Activated CD4-positive, alpha-beta T cell treated with anti-CD3 and anti-CD28 coated beads for 36 hours (primary cell): Measurements from ENCODE around the gene WDR31. TPM values are rescaled to one million over a fixed set of nuclear protein-coding genes. Genes with fewer than 3 reads are reported as not detected.
A peak's percentile ranks its signal among the peaks of the same experiment; 100 is the strongest.

ENCODE experiments used
- ATAC-seq: fragments of 200-7000 bp; cut with Tn5 transposase; one replicate; pipeline ENCODE4 v1.10.0; 2021; ENCODE audit warnings: mild to moderate bottlenecking, moderate library complexity
- CTCF ChIA-PET: fragments of 350-600 bp; sonication (Branson Sonifier 250); formaldehyde crosslinking; loops from one replicate; lab custom pipeline; 2021; ENCODE audit warnings: antibody characterized with exemption; lab: Charles Lee
- POLR2A ChIA-PET: fragments of 350-600 bp; sonication (Branson Sonifier 250); formaldehyde crosslinking; loops from one replicate; lab custom pipeline; 2021; ENCODE audit warnings: antibody characterized with exemption, inconsistent platforms; lab: Charles Lee
- DNase-seq: peaks from one replicate; pipeline ENCODE4 v3.0.0-alpha.2; 2020
- H3K27ac Mint-ChIP-seq: one replicate; pipeline ENCODE4 v1.8.0; 2021; ENCODE audit warnings: mixed read lengths
- H3K27me3 Mint-ChIP-seq: one replicate; pipeline ENCODE4 v1.8.0; 2021; ENCODE audit warnings: mixed read lengths
- H3K36me3 Mint-ChIP-seq: one replicate; pipeline ENCODE4 v1.8.0; 2021; ENCODE audit warnings: low read depth, mixed read lengths
- H3K4me1 Mint-ChIP-seq: one replicate; pipeline ENCODE4 v1.8.0; 2021; ENCODE audit warnings: mixed read lengths
- H3K4me3 Mint-ChIP-seq: one replicate; pipeline ENCODE4 v1.8.0; 2021; ENCODE audit warnings: mild to moderate bottlenecking, moderate library complexity, mixed read lengths
- H3K9me3 Mint-ChIP-seq: one replicate; pipeline ENCODE4 v1.8.0; 2021; ENCODE audit warnings: low read depth, mixed read lengths
- intact Hi-C, 2 experiments: fragments of 100-400 bp; cut with DNase I in 1 of 2; cut with micrococcal nuclease in 1 of 2; formaldehyde crosslinking; loops; one replicate each; pipeline versions ENCODE4 v1.14.2 to v1.15.1; 2022 to 2024; cut with DNase I, micrococcal nuclease
- total RNA-seq, 2 experiments: library from RNA; stranded (reverse); gene quantifications; one replicate each; pipeline ENCODE4 v1.2.3, GENCODE V29; 2021

WDR31 gene
- total RNA-seq, 2 experiments from 2014 or later = 1.7 to 2.1 TPM

DNA sequence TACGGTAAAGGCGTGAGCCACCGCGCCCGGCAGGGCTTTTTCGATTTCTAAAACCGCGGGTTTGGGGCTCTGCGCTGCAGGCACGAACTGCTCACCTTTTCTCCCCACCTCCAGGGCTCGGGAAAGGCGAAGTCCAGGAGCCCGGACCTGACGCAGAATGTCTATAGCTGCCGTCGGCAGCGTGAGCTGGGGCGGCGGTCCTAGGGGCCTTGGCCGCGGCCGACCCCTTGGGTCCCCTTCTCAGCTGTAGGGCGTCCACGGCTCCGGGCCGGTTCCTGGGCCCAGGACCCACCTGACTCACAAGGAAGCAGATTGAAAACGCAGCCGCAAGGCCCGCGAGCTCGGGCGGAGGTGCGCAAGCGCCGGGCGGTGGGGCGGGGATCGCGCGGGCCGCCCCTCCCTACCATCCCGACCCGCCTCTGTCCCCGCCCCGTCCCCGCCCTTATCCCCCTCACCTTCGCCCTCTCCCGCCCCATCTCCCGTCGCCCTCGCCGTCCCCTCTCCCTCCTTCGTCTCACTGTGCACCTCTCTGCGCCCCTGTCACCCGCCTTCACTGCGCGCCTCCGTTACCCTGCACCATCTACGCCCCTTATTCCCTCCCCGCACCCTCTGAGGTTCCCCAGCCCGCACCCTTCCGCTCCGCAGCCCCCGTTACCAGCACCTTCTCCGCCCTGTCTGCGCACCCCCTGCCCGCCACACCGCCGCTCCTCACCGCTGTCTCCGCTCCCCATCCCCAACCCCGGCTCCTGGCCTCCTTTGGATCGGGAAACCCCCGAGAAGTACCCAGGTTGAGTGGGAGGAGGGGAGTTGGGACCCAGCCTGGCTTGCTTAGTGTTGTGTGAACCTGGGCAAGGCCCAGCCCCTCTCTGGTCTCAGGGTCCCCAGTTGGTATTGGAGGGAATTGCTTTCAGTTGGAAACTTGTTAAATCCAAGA is 36.8 kb upstream of the WDR31 start, which contains the start of gene HDHD3:
TSS of gene HDHD3 (minus strand) at position 353 of the 934 bp plus-strand sequence. CDS start 2,632 bp downstream, outside the sequence.
- H3K9me3 Mint-ChIP-seq = no peaks in the 10 kb centered on the region
- peak within 1 kb of the TSS; percentile 88 for H3K4me3 Mint-ChIP-seq
- peak; percentile 89 for ATAC-seq
- ChIA-PET CTCF (interaction anchor here (0.6 to 1.1 kb wide), 4 partner anchors 23 to 635 kb away, joined by 3 to 7 read pairs (median 4); partner anchors contain the start of genes C9orf43 and POLE3), POLR2A (no interaction called here)
- intact Hi-C loops = loop anchor here (1.0 to 5.0 kb wide), 8 partner anchors 24 to 202 kb away; partner anchors contain the start of genes ALAD (in 2 of the 2), C9orf43 (in 2 of the 2), CDC26 (in 2 of the 2) and POLE3 (in 2 of the 2)
- no peaks in the 10 kb centered on the region for H3K27me3 Mint-ChIP-seq
- peak within 1 kb of the TSS; percentile 89 for H3K27ac Mint-ChIP-seq
- peaks cover 13% of the 10 kb centered on the region for H3K36me3 Mint-ChIP-seq
- peaks cover 17% of the 10 kb centered on the region for H3K4me1 Mint-ChIP-seq
- DNase-seq = peak; percentile 90

DNA sequence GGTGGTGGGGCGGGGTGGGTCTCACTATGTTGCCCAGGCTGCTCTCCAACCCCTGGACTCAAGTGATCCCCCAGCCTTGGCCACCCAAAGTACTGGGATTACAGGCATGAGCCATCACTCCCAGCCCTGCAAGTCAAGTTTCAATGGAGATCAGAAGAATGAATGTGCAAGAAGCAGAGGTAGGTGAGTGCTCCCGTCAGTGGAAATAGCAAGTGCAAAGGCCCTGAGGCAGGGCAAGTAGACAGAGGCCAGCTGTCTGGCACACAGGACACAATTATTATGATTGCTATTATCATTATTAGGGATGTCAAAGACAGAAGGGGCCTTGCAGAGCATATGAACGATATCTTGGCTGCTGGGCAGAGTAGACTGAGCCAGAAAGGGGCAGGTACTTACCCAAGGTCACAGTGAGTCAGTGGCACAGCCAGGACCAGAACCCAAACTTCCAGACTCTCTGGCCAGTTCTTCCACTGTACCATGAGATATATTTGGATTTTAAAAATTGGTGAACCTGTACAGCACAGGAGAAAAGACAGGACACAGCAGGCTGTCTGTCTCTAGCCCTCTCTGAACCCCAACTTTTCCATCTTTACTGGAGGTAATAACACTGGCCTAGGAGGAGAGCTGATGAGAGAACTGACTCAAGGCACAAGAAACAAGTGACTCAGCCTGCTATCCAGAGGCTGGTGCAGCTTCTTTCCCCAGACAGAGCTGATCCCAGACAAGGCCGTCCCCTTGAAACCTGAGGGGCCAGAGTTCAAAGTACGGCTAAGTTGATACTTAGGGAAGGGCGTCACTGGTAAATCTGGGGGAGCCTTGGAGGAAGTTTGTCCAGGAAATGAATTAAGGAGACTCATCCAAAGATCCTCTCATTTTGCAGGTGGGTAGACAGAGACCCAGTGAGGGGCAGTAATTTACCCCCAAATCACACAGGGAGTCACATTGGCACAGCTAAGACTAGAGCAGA is 35.3 kb upstream of the WDR31 start:
- Mint-ChIP-seq H3K27ac (peak overlapping the region; percentile 89), H3K27me3 (no peaks in the 10 kb centered on the region), H3K9me3 (no peaks in the 10 kb centered on the region), H3K4me3 (peak overlapping the region; percentile 88), H3K36me3 (peaks cover 13% of the 10 kb centered on the region), H3K4me1 (peaks cover 14% of the 10 kb centered on the region)
- CTCF ChIA-PET = interaction anchor here (0.6 to 1.0 kb wide), 7 partner anchors 11 to 282 kb away, joined by 3 to 4 read pairs (median 3); no protein-coding TSS in a partner anchor
- intact Hi-C loops = loop anchor here in 1 of 2 experiments (1.0 to 5.0 kb wide), 2 partner anchors 33 to 100 kb away; partner anchors contain the start of genes CDC26, PRPF4 and WDR31
- POLR2A ChIA-PET = interaction anchor here (0.8 kb wide), 1 partner anchor 13 kb away, joined by 3 read pairs; no protein-coding TSS in a partner anchor
- ATAC-seq = peak; percentile 43
- DNase-seq = peak; percentile 34

DNA sequence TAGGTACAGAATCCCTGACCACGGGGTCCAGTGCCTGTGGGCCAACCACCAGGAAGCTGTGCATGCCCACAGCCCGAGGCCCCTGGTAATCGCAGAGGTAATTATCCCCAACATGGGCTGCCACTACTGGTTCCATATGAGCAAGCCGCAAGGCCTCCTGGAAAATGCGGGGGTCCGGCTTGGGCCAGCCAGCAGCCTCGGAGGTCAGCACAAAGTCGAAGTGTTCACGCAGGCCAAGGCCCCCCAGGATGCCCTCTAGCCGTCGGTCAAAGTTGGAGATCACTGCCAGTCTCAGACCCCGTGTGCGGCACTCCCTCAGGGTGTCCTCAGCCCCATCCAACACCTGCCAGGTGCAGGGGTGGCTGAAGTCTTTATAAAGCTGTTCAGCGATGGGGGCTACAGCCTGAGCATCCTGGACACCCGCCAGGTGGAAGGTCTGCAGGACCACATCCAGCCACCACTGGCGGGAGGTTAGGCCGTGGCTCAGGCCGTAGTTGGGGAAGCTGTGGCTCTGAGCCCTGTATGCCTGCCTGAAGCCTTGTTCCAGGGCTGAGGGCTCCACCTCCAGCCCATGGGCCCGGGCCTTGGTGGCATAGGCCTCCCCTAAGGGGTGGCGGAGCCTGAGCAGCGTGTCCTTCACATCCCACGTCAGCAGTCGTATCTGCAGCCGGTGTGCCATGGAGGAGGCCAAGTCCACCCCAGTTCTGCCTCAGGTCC is 33.8 kb upstream of the WDR31 start:
- CTCF ChIA-PET = interaction anchor here (0.7 to 1.0 kb wide), 3 partner anchors 9 to 63 kb away, joined by 3 to 4 read pairs (median 3); no protein-coding TSS in a partner anchor
- Mint-ChIP-seq H3K27me3 (no peaks in the 10 kb centered on the region), H3K27ac (no peak overlapping the region), H3K36me3 (peaks cover 13% of the 10 kb centered on the region), H3K4me3 (no peak overlapping the region), H3K9me3 (no peaks in the 10 kb centered on the region), H3K4me1 (peaks cover 14% of the 10 kb centered on the region)
- ATAC-seq = no peak
- no peak for DNase-seq
- POLR2A ChIA-PET = interaction anchor here (0.6 to 0.7 kb wide), 3 partner anchors 34 to 222 kb away, joined by 3 read pairs; partner anchors contain the start of gene WDR31
- intact Hi-C loops = no loop called here

DNA sequence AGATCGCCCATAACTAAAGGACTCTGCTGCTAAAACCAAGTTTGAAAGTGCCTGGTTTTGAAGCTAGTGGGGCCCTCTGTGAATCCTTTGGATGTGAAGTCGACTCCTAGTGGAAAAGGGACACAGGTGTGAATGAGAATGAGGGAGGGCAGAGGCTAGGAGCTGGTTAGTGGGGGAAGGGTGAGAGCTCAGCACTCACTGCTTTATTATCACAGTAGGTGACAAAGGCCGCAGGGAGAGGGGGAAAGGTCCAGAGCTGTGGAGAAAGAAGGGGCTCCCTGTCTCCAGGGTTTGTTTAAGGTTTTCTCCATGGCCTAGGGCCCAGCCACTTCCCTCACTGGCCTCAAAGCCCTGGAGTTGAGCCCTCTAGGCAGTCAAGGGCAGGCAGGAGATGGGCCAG is 33.2 kb upstream of the WDR31 start:
- ATAC-seq (no peak), DNase-seq (no peak)
- POLR2A ChIA-PET = interaction anchor here (0.6 kb wide), 1 partner anchor 222 kb away, joined by 3 read pairs; no protein-coding TSS in a partner anchor
- intact Hi-C loops = no loop called here
- CTCF ChIA-PET = interaction anchor here (0.7 kb wide), 3 partner anchors 22 to 63 kb away, joined by 3 read pairs; partner anchors contain the start of gene ALAD
- no peaks in the 10 kb centered on the region for H3K9me3 Mint-ChIP-seq
- H3K4me3 Mint-ChIP-seq = no peak overlapping the region
- H3K27me3 Mint-ChIP-seq = no peaks in the 10 kb centered on the region
- peaks cover 13% of the 10 kb centered on the region for H3K36me3 Mint-ChIP-seq
- no peak overlapping the region for H3K27ac Mint-ChIP-seq
- peaks cover 14% of the 10 kb centered on the region for H3K4me1 Mint-ChIP-seq

DNA sequence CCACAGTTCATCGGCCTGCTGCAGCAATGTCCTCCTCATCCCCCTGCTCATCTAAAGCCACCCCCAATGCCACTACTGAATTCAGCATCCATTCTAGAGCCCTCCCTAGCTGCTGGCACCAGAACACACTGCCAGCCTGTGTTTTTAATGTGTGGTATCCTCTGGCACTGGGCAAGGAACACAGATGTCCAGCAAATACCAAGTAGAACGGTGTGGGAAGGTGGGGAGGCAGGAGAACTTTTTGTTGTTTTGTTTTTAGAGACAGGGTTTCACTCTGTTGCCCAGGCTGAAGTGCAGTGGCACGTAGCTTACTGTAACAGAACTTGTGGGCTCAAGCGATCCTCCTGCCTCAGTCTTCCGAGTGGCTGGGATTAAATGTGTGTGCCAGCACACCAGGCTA is 32.0 kb upstream of the WDR31 start:
- no peak overlapping the region for H3K4me3 Mint-ChIP-seq
- no peak for DNase-seq
- H3K4me1 Mint-ChIP-seq = peaks cover 14% of the 10 kb centered on the region
- no peak overlapping the region for H3K27ac Mint-ChIP-seq
- no peaks in the 10 kb centered on the region for H3K27me3 Mint-ChIP-seq
- intact Hi-C loops = no loop called here
- CTCF ChIA-PET = interaction anchor here (0.8 to 1.4 kb wide), 2 partner anchors 44 to 260 kb away, joined by 3 read pairs; no protein-coding TSS in a partner anchor
- H3K9me3 Mint-ChIP-seq = no peaks in the 10 kb centered on the region
- peaks cover 13% of the 10 kb centered on the region for H3K36me3 Mint-ChIP-seq
- POLR2A ChIA-PET = no interaction called here
- ATAC-seq = no peak

DNA sequence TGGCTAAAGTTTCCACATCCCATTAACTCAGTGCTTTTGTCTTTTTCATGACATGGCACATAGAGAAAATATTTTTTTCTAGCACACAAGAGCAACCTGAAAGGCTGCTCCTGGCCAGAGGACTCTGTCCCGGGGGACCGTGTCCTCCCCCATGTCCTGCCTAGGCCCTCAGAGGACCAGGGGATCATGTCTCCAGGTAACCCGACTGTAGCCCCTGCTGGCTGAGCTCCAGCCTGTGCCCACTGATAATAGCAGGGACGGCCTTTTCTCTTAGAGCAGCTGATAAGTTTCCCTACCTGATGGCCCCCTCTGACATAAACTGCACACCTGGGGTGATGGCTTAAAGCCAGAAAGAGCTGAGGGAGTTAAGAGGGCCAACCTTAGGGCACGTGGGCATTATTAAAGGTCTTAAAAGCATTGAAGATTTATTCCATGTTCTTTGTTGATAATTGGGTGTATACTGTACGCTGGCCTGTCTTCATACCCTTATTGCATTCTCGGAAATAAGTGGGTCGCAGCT is 30.8 kb upstream of the WDR31 start:
- CTCF ChIA-PET = interaction anchor here (0.6 to 1.4 kb wide), 5 partner anchors 9 to 291 kb away, joined by 3 to 4 read pairs (median 3); no protein-coding TSS in a partner anchor
- Mint-ChIP-seq H3K9me3 (no peaks in the 10 kb centered on the region), H3K4me1 (peaks cover 12% of the 10 kb centered on the region), H3K27me3 (no peaks in the 10 kb centered on the region), H3K36me3 (peaks cover 13% of the 10 kb centered on the region), H3K27ac (no peak overlapping the region), H3K4me3 (no peak overlapping the region)
- ATAC-seq (no peak), DNase-seq (no peak)
- intact Hi-C loops = no loop called here
- POLR2A ChIA-PET = no interaction called here

DNA sequence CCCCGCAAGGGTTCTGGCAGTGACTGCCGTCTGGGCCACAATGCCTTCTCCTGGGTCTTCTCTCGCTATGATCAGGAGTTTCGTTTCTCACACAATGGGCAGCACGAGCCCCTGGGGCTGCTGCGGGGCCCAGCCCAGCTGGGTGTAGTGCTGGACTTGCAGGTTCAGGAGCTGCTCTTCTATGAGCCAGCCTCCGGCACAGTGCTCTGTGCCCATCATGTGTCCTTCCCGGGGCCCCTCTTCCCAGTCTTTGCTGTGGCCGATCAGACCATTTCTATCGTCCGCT is 29.7 kb upstream of the WDR31 start:
- peaks cover 4% of the 10 kb centered on the region for H3K36me3 Mint-ChIP-seq
- intact Hi-C loops = no loop called here
- ChIA-PET CTCF (interaction anchor here (0.6 kb wide), 1 partner anchor 18 kb away, joined by 3 read pairs; no protein-coding TSS in a partner anchor), POLR2A (interaction anchor here (0.6 kb wide), 1 partner anchor 18 kb away, joined by 3 read pairs; no protein-coding TSS in a partner anchor)
- no peak overlapping the region for H3K4me3 Mint-ChIP-seq
- H3K27me3 Mint-ChIP-seq = no peaks in the 10 kb centered on the region
- peaks cover 3% of the 10 kb centered on the region for H3K4me1 Mint-ChIP-seq
- H3K9me3 Mint-ChIP-seq = no peaks in the 10 kb centered on the region
- no peak overlapping the region for H3K27ac Mint-ChIP-seq
- no peak for ATAC-seq
- no peak for DNase-seq

DNA sequence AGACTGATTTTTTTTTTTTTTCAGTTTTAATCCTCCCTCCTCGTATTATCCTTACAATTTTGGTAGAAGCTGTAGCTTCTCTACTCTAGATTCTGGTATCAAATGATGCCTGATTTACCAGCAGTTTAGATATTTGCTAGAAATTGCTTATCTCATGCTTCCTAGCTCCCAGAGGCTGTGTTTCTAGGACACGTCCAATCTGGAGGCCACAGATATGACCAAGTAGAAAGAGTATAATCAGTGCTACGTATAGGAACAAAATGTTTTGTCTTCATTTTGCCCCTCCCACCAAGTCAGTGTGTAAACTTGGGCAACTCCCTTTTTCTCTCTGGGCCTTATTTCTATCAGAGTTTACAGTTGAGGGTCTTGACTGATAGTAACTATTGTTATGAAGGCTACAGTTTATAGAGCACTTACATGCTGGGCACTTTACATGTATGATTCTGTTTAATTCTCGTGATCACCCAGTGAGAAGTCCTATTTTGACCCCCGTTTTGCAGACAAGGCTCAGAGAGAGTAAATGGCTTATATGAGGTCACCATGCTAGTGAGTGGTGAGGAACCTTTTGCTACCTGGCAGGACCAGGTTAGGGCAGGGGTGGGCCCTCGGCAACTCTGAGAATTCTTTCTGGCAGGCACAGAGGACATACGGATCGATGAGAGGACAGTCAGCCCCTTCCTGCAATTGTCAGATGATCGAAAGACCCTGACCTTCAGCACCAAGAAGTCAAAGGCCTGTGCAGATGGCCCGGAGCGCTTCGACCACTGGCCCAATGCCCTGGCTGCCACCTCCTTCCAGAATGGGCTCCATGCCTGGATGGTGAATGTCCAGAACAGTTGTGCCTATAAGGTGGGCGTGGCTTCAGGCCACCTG is 29.1 kb upstream of the WDR31 start:
- Mint-ChIP-seq H3K27me3 (no peaks in the 10 kb centered on the region), H3K27ac (no peak overlapping the region), H3K36me3 (peaks cover 4% of the 10 kb centered on the region), H3K9me3 (no peaks in the 10 kb centered on the region), H3K4me1 (no peaks in the 10 kb centered on the region), H3K4me3 (no peak overlapping the region)
- ATAC-seq = no peak
- no peak for DNase-seq
- ChIA-PET POLR2A (no interaction called here), CTCF (interaction anchor here (0.6 kb wide), 3 partner anchors 17 to 465 kb away, joined by 3 read pairs; partner anchors contain the start of gene CDC26)
- intact Hi-C loops = no loop called here

DNA sequence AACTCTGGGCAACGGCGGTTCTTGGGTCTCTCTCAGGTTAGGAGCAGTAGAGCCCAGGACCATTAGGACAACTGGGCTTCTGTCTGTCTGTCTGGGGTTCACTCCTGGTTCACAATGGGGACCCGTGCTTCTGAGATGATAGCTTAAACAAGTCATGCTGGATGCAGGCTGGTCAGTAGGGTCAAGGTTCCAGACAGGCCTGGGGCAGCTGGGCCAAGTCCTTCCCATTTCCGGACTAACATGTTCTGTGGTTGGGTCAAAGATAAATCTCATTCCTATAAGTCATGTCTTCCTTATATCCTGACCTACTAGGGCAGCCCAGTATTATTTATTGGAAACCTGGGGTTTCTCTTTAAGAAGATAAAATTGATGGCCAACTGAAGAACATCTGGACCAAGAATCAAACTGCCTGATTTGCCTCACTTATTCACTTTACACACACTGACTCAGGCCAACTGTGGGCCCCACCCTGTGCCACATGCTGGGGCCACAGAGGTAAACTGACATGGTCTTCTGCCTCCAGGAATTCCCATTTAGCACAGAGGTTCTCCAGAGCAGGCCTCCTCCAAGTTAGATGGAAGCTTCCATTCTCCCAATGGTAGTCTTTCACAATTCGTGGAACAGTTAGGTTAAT is 28.4 kb upstream of the WDR31 start:
- DNase-seq = no peak
- Mint-ChIP-seq H3K9me3 (no peaks in the 10 kb centered on the region), H3K36me3 (peaks cover 4% of the 10 kb centered on the region), H3K4me3 (no peak overlapping the region), H3K27ac (no peak overlapping the region), H3K27me3 (no peaks in the 10 kb centered on the region), H3K4me1 (no peaks in the 10 kb centered on the region)
- ChIA-PET POLR2A (no interaction called here), CTCF (interaction anchor here (0.6 kb wide), 2 partner anchors 93 to 464 kb away, joined by 3 read pairs; partner anchors contain the start of gene CDC26)
- intact Hi-C loops = no loop called here
- no peak for ATAC-seq
